Breast epithelium (tissue), 3 donors: ENCODE measurements around the gene DMWD.

Experiments used
- CTCF ChIP-seq, 3 donors: fragments of 450-650 bp; IDR thresholded peaks; one replicate each; pipeline ENCODE4 v1.5.1; 2016 to 2017; ENCODE audit warnings: antibody characterized with exemption in 3 of 3, mild to moderate bottlenecking in 3 of 3, moderate library complexity in 3 of 3
- POLR2A ChIP-seq: fragments of 450-650 bp; IDR thresholded peaks from one replicate; pipeline ENCODE4 v1.6.1; 2016; ENCODE audit warnings: antibody characterized with exemption, mild to moderate bottlenecking, moderate library complexity

GRCh38 chr19:45821570-45821969 lies 28.9 kb upstream of the DMWD start:
- TF ChIP-seq POLR2A, result no peak
- TF ChIP-seq CTCF (IDR thresholded peaks at IDR 0.05), result no peak
